ENCODE measurements around the gene NOL3. TPM values are rescaled to one million over a fixed set of nuclear protein-coding genes. Genes with fewer than 3 reads are reported as not detected.

NOL3 gene
- total and polyA plus RNA-seq, 9 of the 15 experiments (the other 6 are each of a cell fraction or from before 2014, with no cell fraction given): 0.45 to 14.0 (median 5.4) TPM

- Histone ChIP-seq H3K27me3 (ENCODE audit: control insufficient read depth in 2 of 2, insufficient read depth in 2 of 2, low read length in 2 of 2) (no peaks in the 10 kb centered on the region), H3K4me3 (no peak overlapping the region), H2AFZ (ENCODE audit: low read depth, low read length) (no peak overlapping the region), H4K20me1 (replicated peaks; ENCODE audit: control insufficient read depth, insufficient read depth, low read length) (peaks cover 7% of the 10 kb centered on the region; the same call in 1 of the 2 replicates), H3K27ac (ENCODE audit: extremely low read depth, low read depth, low read length) (no peak overlapping the region), H3K9me1 (ENCODE audit: control insufficient read depth, insufficient read depth, low read length) (no peaks in the 10 kb centered on the region), H3K9ac (ENCODE audit: insufficient read depth in 1 of 2, low read depth in 2 of 2, low read length in 2 of 2) (no peak overlapping the region), H3K9me3 (replicated peaks; ENCODE audit: control insufficient read depth, insufficient read depth, low read depth, low read length) (no peaks in the 10 kb centered on the region), H3K4me1 (replicated peaks in 1 of 2; ENCODE audit: control insufficient read depth in 2 of 2, insufficient read depth in 2 of 2, low read length in 2 of 2) (no peaks in the 10 kb centered on the region), H3K79me2 (ENCODE audit: control insufficient read depth, insufficient read depth, low read length) (no peaks in the 10 kb centered on the region), H3K4me2 (ENCODE audit: insufficient read depth, low read length) (no peak overlapping the region), H3K36me3 (ENCODE audit: control insufficient read depth, insufficient read depth, low read length) (peaks cover 58% of the 10 kb centered on the region)
- FAIRE-seq (no peak), ATAC-seq (no peak), DNase-seq (ENCODE audit: extremely low read depth in 1 of 4, low spot score in 3 of 4) (no peak)
- ChIA-PET POLR2A (interaction anchor here (0.8 to 1.3 kb wide), 4 partner anchors 8 to 15 kb away, joined by 3 to 5 read pairs (median 3); no protein-coding TSS in a partner anchor), CTCF (ENCODE audit: low intra/inter-chr PET ratio) (no interaction called here)
- WGBS (ENCODE audit: insufficient coverage, low coverage, missing lambda C conversion rate): 81% methylated on average over 3 of the region's 3 CpGs
- BruUV-seq (replicated peaks): no TSS peak
- intact Hi-C loops (cut with micrococcal nuclease): no loop called here
- in situ Hi-C loops (cut with MboI): no loop called here
- no peak for TF ChIP-seq JUNB (CRISPR knock-in tag; conservative IDR thresholded peaks at IDR 0.05)
- no peak for TF ChIP-seq GTF2B (IDR thresholded peaks at IDR 0.05; ENCODE audit: extremely low read depth, insufficient read length)
- TF ChIP-seq FOXP1 (CRISPR knock-in tag; IDR thresholded peaks at IDR 0.05): no peak
- TF ChIP-seq BRF2 (IDR thresholded peaks at IDR 0.05; ENCODE audit: borderline replicate concordance, insufficient read depth, insufficient read length): no peak
- no peak for TF ChIP-seq MNT (conservative IDR thresholded peaks at IDR 0.05)
- TF ChIP-seq NFRKB (IDR thresholded peaks at IDR 0.05; ENCODE audit: low read depth): no peak
- TF ChIP-seq ID3 (CRISPR knock-in tag; IDR thresholded peaks at IDR 0.05): no peak
- no peak for TF ChIP-seq ID3 (tag; IDR thresholded peaks at IDR 0.05)
- no peak for TF ChIP-seq CTCFL (IDR thresholded peaks at IDR 0.05; ENCODE audit: borderline replicate concordance, insufficient read depth, low read depth, low read length, poor library complexity, severe bottlenecking)
- no peak for TF ChIP-seq TCF3 (CRISPR knock-in tag; IDR thresholded peaks at IDR 0.05)
- no peak for TF ChIP-seq KDM1A (IDR thresholded peaks at IDR 0.05)
- TF ChIP-seq ILK (tag; IDR thresholded peaks at IDR 0.05; ENCODE audit: borderline replicate concordance, low read depth): no peak
- no peak for TF ChIP-seq SAP30 (IDR thresholded peaks at IDR 0.05; ENCODE audit: borderline replicate concordance, insufficient read depth, low read depth, low read length, poor library complexity, severe bottlenecking)
- no peak for TF ChIP-seq TCF7L2 (IDR thresholded peaks at IDR 0.05; ENCODE audit: low read depth, low read length)
- no peak for TF ChIP-seq PML (IDR thresholded peaks at IDR 0.05; ENCODE audit: low read length)
- TF ChIP-seq THRAP3 (IDR thresholded peaks at IDR 0.05; ENCODE audit: borderline replicate concordance): no peak
- TF ChIP-seq CCAR2 (IDR thresholded peaks at IDR 0.05; ENCODE audit: low read depth, low read length): no peak
Observed at GRCh38 chr16:67128887-67129286, 41.5 kb upstream of the NOL3 start.
